Femur (tissue), 1 donor: Measurements from ENCODE around the gene AKAP13.

Source experiments
- DNase-seq: peaks from one replicate; pipeline ENCODE4 v3.0.0-alpha.2; 2017

Gene AKAP13

GRCh38 chr15:85688711-85689110, 308.3 kb downstream of the AKAP13 start:
- DNase-seq, result no peak

GRCh38 chr15:85689729-85690128, 309.3 kb downstream of the AKAP13 start:
- peak; percentile 77 for DNase-seq

GRCh38 chr15:85690561-85691231, 310.3 kb downstream of the AKAP13 start:
- DNase-seq, result no peak

- DNase-seq, result no peak
Observed at GRCh38 chr15:85691350-85692240, 311.2 kb downstream of the AKAP13 start.

GRCh38 chr15:85692321-85692720, 311.9 kb downstream of the AKAP13 start:
- DNase-seq, result no peak

GRCh38 chr15:85692873-85693272, 312.5 kb downstream of the AKAP13 start:
- DNase-seq, result no peak

- no peak for DNase-seq
Observed at GRCh38 chr15:85693277-85693676, 312.9 kb downstream of the AKAP13 start.

- no peak for DNase-seq
Observed at GRCh38 chr15:85694091-85694490, 313.7 kb downstream of the AKAP13 start.

GRCh38 chr15:85700767-85701166, 320.4 kb downstream of the AKAP13 start:
- DNase-seq, result no peak

GRCh38 chr15:85702321-85703101, 322.1 kb downstream of the AKAP13 start:
- DNase-seq, result no peak

- DNase-seq, result no peak
Observed at GRCh38 chr15:85704066-85704465, 323.7 kb downstream of the AKAP13 start.

- DNase-seq, result no peak
Observed at GRCh38 chr15:85704720-85705429, 324.5 kb downstream of the AKAP13 start.

- no peak for DNase-seq
Observed at GRCh38 chr15:85706779-85707518, 326.5 kb downstream of the AKAP13 start.

- no peak for DNase-seq
Observed at GRCh38 chr15:85707519-85708338, 327.3 kb downstream of the AKAP13 start.

- no peak for DNase-seq
Observed at GRCh38 chr15:85708402-85708941, 328.1 kb downstream of the AKAP13 start.

GRCh38 chr15:85709250-85709649, 328.8 kb downstream of the AKAP13 start:
- no peak for DNase-seq

GRCh38 chr15:85710340-85710842, 330.0 kb downstream of the AKAP13 start:
- DNase-seq, result no peak

- no peak for DNase-seq
Observed at GRCh38 chr15:85711580-85712192, 331.3 kb downstream of the AKAP13 start.

- no peak for DNase-seq
Observed at GRCh38 chr15:85716261-85716660, 335.9 kb downstream of the AKAP13 start.

GRCh38 chr15:85717212-85717611, 336.8 kb downstream of the AKAP13 start:
- DNase-seq, result no peak
